DMS114 treated with DMSO at 0.1 percent for 48 hours (cell line): ENCODE measurements around the gene ANKLE2.
"Not testable (repeated sequence)": the region's sequence is repeated elsewhere in the genome, so short reads cannot be mapped to it uniquely, and the experiment has no call there.

Experiments
- DNase-seq: peaks from one replicate; lab custom pipeline; 2025; ENCODE audit not compliant: unreplicated experiment; lab: John Stamatoyannopoulos, UW

ANKLE2 gene

GRCh38 chr12:132692030-132692429, 69.6 kb downstream of the ANKLE2 start:
- not testable (repeated sequence) for DNase-seq

- no peak for DNase-seq
Observed at GRCh38 chr12:132690112-132690511, 71.5 kb downstream of the ANKLE2 start.

DNA sequence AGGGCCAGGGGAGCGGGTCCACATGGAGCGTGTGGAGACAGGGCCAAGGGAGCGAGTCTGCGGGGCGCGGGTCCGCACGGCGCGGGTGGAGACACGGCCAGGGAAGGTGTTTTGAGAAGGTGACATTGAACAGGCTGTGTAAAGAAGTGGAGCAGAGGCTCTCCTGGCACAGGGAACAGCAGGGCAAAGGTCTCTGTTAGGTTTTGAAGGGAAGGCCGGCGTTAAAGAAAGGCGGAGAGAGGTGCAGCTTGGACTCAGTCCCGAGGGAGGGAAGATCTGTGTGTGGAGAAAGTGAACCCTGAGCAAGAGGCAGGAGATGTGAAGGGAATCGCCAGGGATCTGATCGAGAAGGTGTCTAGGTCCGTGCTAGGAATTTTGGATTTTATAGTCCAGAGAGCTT, 72.4 kb downstream of the ANKLE2 start:
- DNase-seq = no peak

- DNase-seq = peak; percentile 88
Observed at GRCh38 chr12:132687211-132688164, 74.1 kb downstream of the ANKLE2 start, which contains the start of the genes POLE and PXMP2. Gene POLE, minus strand, starts transcription at chr12:132687342. Its CDS starts 27 bp downstream, at chr12:132687315. Gene PXMP2, plus strand, starts transcription at chr12:132687587. Its CDS starts 84 bp downstream, at chr12:132687671.

GRCh38 chr12:132686825-132687210, 74.8 kb downstream of the ANKLE2 start:
- DNase-seq = no peak

DNA sequence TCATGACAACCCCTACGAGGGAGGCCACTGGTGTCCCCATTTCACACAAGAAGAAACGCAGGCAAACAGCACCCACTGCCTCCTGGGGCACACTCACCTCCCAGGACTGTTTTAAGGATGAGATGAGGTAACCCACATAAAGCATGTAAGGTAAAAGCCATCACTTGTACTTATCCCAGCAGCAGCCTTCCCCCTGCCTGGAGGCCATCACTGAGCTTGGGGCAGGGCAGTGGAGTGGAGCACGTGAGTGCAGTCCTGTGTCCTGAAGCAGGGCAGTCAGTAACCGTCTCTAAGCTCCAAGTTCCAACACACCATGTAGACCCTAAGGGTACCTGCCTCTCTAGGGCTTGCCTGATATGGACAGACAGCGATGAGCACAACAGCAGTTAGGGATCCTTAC, 76.2 kb downstream of the ANKLE2 start:
- no peak for DNase-seq

- DNase-seq = no peak
Observed at GRCh38 chr12:132677492-132677891, 84.1 kb downstream of the ANKLE2 start.

DNA sequence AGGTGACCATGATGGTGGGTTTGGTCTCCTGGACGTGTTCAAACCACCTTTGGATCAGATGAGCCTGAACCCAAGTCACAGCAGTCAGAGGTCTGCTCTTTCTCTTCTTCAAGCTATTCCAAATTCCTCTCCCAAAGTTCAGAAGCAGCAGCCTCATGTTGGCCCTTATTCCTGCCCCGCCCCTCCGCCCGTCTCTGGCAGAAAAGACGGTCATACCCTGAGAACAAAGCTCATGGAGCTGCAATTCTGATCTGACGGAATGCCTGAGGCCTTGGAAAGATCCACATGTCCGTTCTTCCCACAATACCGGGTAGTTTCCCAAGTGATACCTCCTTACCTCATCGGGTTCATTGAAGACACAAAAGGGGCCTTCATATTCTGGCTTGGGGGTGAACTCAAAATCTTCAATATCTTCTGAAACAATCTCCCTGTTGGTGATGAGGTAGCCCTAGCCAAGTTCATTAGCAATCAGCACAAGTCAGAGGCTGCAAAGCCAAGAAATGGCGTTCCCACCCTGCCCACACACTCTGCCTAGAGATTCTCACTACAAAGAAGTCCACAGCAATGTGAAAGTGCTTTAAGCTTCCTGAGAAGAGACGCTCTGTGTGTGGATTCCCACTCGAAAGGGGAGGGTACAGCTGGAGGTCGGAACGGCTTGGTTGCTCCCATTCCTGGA, 85.7 kb downstream of the ANKLE2 start:
- DNase-seq = no peak
